ENCODE data around the gene DCHS2.

DCHS2 gene, protein sequence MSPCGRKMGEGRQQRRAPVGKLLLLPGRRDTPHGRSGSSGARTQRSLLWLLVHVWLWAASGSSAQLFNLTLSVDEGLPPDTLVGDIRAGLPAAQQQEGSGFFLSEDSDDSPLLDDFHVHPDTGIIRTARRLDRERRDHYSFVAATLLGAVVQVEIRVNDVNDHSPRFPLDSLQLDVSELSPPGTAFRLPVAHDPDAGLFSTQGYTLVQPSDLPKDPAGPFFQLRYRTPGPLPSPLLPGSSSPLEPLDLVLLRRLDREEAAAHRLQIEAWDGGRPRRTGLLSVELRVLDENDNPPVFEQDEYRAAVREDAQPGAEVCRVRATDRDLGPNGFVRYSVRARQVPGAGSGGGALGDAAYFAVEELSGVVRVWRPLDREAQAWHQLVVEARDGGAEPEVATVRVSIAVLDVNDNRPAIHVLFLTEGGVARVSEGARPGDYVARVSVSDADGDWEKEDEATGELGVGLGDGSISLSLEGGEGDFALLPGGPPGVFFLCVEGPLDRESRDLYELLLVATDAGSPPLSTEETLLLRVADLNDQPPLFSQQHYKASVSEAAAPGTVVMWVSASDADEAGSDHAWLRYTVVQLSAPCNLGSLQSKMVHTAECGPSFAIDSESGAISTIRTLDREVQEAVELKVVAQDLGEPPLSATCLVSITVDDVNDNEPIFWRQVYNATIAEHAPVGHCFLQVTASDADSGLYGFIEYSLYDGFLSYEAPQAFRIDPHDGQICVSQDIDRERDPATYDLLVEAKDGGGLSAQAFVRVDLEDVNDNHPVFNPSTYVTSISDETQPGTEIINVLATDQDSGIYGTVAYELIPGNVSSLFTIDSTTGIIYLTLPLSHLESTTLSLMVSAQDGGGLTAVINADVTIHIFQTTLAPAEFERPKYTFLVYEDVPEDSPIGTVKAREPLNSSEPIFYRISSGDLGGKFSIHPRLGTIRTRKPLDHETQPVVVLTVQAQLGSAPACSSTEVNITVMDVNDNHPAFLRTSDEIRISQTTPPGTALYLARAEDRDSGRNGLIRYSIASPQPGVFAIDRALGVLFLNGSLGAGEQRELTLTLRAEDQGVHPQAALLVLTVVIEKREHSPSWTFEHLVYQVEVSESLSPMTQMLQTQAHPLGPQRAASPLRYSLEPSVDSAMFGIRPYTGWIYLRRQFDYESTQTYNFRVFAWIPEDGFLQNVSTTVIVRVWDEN (N-terminal part only)

GRCh38 chr4:154491341-154492271 is at the start of gene DCHS2:
Gene DCHS2, minus strand, starts transcription at chr4:154491799. Its CDS starts 444 bp downstream, at chr4:154491355.
- DNase-seq: no peak

GRCh38 chr4:154534296-154534695 is 42.7 kb upstream of the DCHS2 start:
- DNase-seq: no peak

DNA sequence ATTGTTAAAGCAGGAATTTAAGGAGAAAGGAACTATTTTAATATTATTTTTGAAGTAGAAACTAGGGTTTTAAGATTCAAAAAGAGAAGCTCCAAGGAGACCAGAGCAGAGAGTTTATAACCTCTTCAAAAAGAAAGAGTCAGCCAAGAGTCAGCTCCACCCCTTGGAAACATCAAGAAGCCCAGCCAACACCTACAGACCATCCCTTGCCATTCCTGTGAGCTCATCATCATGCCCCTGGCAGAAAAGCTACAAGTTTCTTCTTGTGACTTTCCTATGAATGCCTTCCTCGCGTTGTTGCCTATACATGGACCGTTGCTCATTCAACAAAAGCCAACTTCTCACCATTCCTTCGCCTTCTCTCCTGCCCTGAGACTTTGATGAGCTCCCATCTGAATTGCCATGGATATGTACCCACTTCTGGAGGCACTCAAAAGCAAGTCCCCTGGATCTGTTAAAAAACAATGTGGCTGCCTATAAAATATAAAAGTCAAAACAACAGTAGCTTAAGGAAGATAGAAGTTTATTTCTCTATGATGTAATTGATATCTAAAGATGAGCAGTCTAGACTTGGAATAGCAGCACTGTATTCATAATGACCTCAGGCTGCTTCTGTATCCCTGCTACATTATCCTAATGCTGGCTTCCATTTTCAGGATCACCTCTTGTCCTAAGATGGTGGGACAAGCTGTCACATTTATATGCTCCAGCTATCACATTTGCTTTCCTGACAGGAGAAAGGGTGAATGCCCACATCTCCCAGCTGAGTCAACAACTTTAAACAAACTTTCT is 38.3 kb upstream of the DCHS2 start:
- no peak for DNase-seq

DNA sequence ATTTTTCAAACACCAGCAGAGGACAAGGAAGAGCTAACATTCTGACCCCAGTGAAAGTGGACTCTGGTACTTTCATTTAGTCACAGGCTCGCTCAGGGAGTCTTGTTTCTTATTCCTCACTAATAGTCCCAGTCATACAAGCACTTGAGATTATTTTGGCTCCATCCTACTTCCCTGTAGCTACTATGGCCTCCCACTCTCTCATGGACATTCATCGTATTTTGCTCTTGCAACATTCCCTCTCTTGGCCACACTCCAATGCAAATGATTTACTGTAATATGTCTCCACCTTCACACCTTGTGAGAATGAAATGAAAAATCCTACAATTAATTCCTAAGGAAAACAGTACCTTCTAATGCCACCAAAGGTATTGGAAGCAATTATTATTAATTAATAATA is 37.3 kb upstream of the DCHS2 start:
- DNase-seq: no peak

- no peak for DNase-seq
These were observed 35.7 kb upstream of the DCHS2 start for GRCh38 chr4:154527308-154527707.

DNA sequence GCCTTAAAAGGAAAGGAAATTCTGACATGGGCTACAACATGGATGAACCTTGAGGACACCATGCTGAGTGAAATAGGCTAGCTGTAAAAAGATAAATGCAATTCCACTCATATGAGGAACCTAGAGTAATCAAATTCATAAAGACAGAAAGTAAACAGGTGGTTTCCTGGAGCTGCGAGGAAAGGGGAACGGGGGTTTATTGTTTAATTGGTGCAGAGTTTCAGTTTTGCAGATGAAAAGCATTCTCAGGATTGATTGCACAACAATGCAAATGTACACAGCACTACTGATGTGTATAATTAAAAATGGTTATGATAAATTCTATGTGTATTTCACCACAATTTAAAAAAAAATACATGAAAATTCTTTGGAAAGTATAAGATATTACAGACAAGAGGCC is 34.6 kb upstream of the DCHS2 start:
- DNase-seq: no peak

GRCh38 chr4:154521607-154522006 is 30.0 kb upstream of the DCHS2 start:
- DNase-seq: no peak

- no peak for DNase-seq
These were observed 27.6 kb upstream of the DCHS2 start for GRCh38 chr4:154519214-154519613.

GRCh38 chr4:154517591-154517990 is 26.0 kb upstream of the DCHS2 start:
- DNase-seq: no peak

GRCh38 chr4:154516318-154517029 is 24.9 kb upstream of the DCHS2 start:
- DNase-seq: no peak

GRCh38 chr4:154511981-154512380 is 20.4 kb upstream of the DCHS2 start:
- DNase-seq: no peak

DNA sequence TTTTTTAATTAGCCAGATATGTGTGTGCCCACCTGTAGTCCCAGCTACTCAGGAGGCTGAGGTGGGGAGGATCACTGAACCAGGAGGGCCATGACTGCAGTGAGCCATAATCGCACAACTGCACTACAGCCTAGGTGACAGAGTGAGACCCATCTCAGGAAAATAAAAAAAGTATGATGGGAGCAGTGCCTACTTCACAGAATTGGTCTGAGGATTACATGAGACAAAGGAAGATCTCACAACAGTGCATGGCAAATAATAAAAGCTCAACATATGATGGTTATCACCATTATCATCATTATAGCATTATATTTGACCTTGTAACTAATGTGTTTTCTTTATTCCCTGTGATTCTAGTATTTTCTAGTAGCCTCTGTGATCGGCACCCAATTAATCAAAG is 19.9 kb upstream of the DCHS2 start:
- DNase-seq: no peak

- no peak for DNase-seq
These were observed 15.6 kb upstream of the DCHS2 start for GRCh38 chr4:154507156-154507555.

- DNase-seq: no peak
These were observed 14.7 kb upstream of the DCHS2 start for GRCh38 chr4:154506253-154506652.

DNA sequence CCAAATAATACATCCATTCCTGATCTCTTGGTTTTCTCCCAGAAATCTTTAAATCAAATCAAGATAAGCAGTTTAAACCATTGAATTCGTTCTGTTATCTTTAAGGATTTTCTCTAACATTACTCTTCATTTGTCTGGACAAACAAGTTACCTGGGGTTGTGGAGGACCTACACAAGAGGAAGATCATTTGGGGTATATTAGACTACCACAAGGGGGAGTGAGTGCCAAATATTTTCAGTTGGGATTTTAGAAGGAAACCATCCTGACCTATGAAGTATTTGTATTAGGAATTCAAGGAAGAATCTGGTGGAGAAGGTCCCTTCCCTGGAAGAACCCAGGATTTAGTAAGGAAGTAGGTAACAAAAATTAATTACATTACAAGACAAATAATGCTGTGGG is 12.0 kb upstream of the DCHS2 start:
- DNase-seq: no peak

GRCh38 chr4:154502111-154502510 is 10.5 kb upstream of the DCHS2 start:
- no peak for DNase-seq

GRCh38 chr4:154497889-154498288 is 6.3 kb upstream of the DCHS2 start:
- no peak for DNase-seq

- DNase-seq: no peak
These were observed 4.3 kb upstream of the DCHS2 start for GRCh38 chr4:154495867-154496266.

DNA sequence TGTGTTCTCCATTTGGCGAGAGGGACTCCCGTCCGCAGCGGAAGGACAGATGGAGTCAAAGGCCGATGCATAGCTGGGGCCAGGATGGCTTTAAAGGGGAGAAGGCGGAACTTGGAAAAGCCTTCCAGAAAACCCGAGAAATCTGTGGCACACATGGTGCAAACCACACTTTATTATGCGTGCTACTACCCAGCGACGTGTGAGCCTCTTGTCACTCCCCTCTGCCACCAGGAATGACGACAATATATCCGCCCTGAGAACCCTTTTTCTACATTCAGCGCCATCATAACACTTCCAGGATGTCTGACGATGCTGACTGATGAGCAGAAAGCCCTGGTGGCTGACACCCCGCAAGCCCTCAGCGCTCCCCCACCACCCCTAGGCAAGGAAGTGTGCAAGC is 689 bp upstream of the DCHS2 start:
- DNase-seq: no peak

GRCh38 chr4:154490583-154491340 is 837 bp downstream of the DCHS2 start:
- no peak for DNase-seq

All from DMS153 (cell line).